Thyroid gland (tissue), 4 donors: ENCODE measurements around the gene INPP5F.

ENCODE experiments used
- CTCF ChIP-seq, 6 experiments: fragments of 200-600 bp in 3 of 6; fragments of 450-650 bp in 3 of 6; sonication (generic) in 3 of 6; IDR thresholded peaks; one replicate each; pipeline ENCODE4 v1.5.1; 2016 to 2019; ENCODE audit warnings: antibody characterized with exemption in 6 of 6, mild to moderate bottlenecking in 2 of 6, inconsistent platforms in 1 of 6, moderate library complexity in 1 of 6
- POLR2A ChIP-seq, 2 donors: fragments of 450-650 bp; IDR thresholded peaks; one replicate each; pipeline ENCODE4 v1.6.1; 2017; ENCODE audit warnings: antibody characterized with exemption in 2 of 2, mild to moderate bottlenecking in 2 of 2, moderate library complexity in 1 of 2

DNA sequence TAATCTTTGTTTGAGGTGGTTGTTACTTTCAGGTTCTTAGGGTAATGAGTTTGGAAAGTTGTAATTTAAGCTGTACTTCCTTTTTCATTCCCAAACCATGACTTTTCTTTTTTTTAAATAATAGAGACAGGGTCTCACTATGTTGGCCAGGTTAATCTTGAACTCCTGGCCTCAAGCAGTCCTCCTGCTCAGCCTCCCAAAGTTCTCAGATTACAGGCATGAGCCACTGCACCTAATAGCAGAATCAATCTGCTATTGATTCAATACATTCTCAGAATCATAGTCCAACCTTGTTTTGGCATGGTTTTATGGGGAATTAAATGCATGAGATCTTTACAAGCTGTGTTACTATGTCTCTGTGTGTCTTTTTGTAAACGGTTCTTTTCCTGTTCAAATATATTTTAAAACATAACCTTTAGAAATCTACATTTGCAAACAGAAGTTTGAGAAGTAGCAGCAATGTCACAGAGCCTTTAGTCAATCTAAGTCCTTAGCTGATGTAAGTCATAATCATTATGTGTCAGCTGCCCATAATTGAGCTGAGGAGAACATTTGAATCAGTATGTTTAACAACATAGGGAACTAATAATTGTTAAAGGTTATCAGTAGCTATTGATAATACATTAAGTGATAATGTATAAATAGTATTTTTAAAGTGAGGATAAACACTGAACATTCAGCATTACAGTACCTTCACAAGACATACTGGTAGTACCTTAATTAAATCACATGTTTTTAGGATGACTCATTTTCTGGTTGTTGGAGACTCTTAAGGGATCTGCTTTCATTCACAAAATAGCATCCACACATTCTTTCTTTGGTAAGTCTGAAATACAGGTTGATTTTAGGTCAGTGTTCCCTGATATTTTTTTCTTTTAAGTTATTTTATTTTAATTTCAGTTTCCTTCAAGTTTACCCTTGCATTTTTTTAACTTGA lies 8.8 kb downstream of the INPP5F start:
- no peak for TF ChIP-seq CTCF (IDR thresholded peaks at IDR 0.05)
- no peak for TF ChIP-seq POLR2A (IDR thresholded peaks at IDR 0.05)
